Mesendoderm (in vitro differentiated cells): ENCODE measurements around the gene TUBB2B.

ENCODE experiments used
- DNase-seq: peaks from one replicate; pipeline ENCODE4 v3.0.0; 2013
- H2AK5ac ChIP-seq: 2 replicates; pipeline ENCODE4 v1.6.1; 2013; ENCODE audit warnings: low read length, inconsistent platforms
- H2BK120ac ChIP-seq: 2 replicates; pipeline ENCODE4 v1.6.1; 2013; ENCODE audit warnings: low read depth, mild to moderate bottlenecking, low read length, moderate library complexity, mixed read lengths
- H2BK15ac ChIP-seq: replicated peaks from 2 replicates; pipeline ENCODE4 v1.6.1; 2013; ENCODE audit warnings: low read depth, mild to moderate bottlenecking, moderate library complexity
- H2BK5ac ChIP-seq: 2 replicates; pipeline ENCODE4 v1.6.1; 2013; ENCODE audit warnings: low read length, inconsistent platforms
- H3K18ac ChIP-seq: 2 replicates; pipeline ENCODE4 v1.6.1; 2013; ENCODE audit warnings: mild to moderate bottlenecking, low read length, mixed read lengths
- H3K23ac ChIP-seq: one replicate; pipeline ENCODE4 v1.6.1; 2013; ENCODE audit warnings: low read length
- H3K27ac ChIP-seq: 2 replicates; pipeline ENCODE4 v1.5.1; 2013; ENCODE audit warnings: low read depth, mild to moderate bottlenecking, inconsistent platforms, low read length, moderate library complexity
- H3K27me3 ChIP-seq: 2 replicates; pipeline ENCODE4 v1.6.1; 2013; ENCODE audit warnings: low read length, control low read depth, mild to moderate bottlenecking, inconsistent platforms; ENCODE audit not compliant: insufficient read depth, poor library complexity
- H3K36me3 ChIP-seq: 2 replicates; pipeline ENCODE4 v1.6.1; 2013; ENCODE audit warnings: low read length, inconsistent platforms; ENCODE audit not compliant: control insufficient read depth, insufficient read depth
- H3K4ac ChIP-seq: one replicate; pipeline ENCODE4 v1.6.1; 2013; ENCODE audit warnings: low read depth, mild to moderate bottlenecking, low read length, moderate library complexity
- H3K4me1 ChIP-seq: 2 replicates; pipeline ENCODE4 v1.6.1; 2013; ENCODE audit warnings: low read depth, low read length, inconsistent platforms; ENCODE audit not compliant: control insufficient read depth
- H3K4me2 ChIP-seq: 2 replicates; pipeline ENCODE4 v1.6.1; 2013; ENCODE audit warnings: low read length
- H3K4me3 ChIP-seq: 2 replicates; pipeline ENCODE4 v1.5.1; 2013; ENCODE audit warnings: mild to moderate bottlenecking, low read length
- H3K56ac ChIP-seq: one replicate; pipeline ENCODE4 v1.6.1; 2013; ENCODE audit warnings: low read length
- H3K79me1 ChIP-seq: 2 replicates; pipeline ENCODE4 v1.6.1; 2013; ENCODE audit warnings: low read length, inconsistent platforms
- H3K79me2 ChIP-seq: 2 replicates; pipeline ENCODE4 v1.6.1; 2013; ENCODE audit warnings: mild to moderate bottlenecking, low read length; ENCODE audit not compliant: control insufficient read depth, insufficient read depth
- H3K9ac ChIP-seq: 2 replicates; pipeline ENCODE4 v1.6.1; 2013; ENCODE audit warnings: low read length, inconsistent platforms
- H4K5ac ChIP-seq: one replicate; pipeline ENCODE4 v1.6.1; 2013; ENCODE audit warnings: low read length
- H4K8ac ChIP-seq: one replicate; pipeline ENCODE4 v1.6.1; 2013; ENCODE audit warnings: low read depth, mild to moderate bottlenecking, control low read depth, low read length, moderate library complexity
- WGBS: extraction: QIAGEN DNeasy Blood & Tissue Kit; methylation state at CpG from one replicate; pipeline ENCODE4 v1.1.7; 2013; ENCODE audit warnings: low lambda C conversion rate, missing lambda C conversion rate; ENCODE audit not compliant: insufficient coverage; ENCODE audit errors: extremely low coverage; 5-methylcytosine and 5-hydroxymethylcytosine counted together

TUBB2B gene

GRCh38 chr6:3226481-3227362 lies 731 bp downstream of the TUBB2B start:
- Histone ChIP-seq H3K36me3 (peaks cover 2% of the 10 kb centered on the region), H2BK5ac (peak overlapping the region; percentile 54), H3K4ac (peak overlapping the region; percentile 26), H4K8ac (no peak overlapping the region), H3K23ac (peak overlapping the region; percentile 91), H4K5ac (no peak overlapping the region), H3K18ac (peak overlapping the region; percentile 34), H2BK15ac (no peak overlapping the region), H2BK120ac (no peak overlapping the region), H2AK5ac (no peak overlapping the region), H3K4me2 (peak overlapping the region; percentile 96), H3K56ac (peak overlapping the region; percentile 99), H3K27me3 (no peaks in the 10 kb centered on the region), H3K4me1 (no peaks in the 10 kb centered on the region), H3K27ac (peak overlapping the region; percentile 79), H3K79me1 (no peaks in the 10 kb centered on the region), H3K9ac (peak overlapping the region; percentile 99), H3K79me2 (peaks cover 22% of the 10 kb centered on the region), H3K4me3 (peak overlapping the region; percentile 97)
- DNase-seq = peak; percentile 81
- whole genome bisulfite sequencing = no CpG with 5 or more reads among the region's 54 CpGs

GRCh38 chr6:3226042-3226441 lies 1.4 kb downstream of the TUBB2B start:
- Histone ChIP-seq H4K8ac (no peak overlapping the region), H2BK15ac (no peak overlapping the region), H3K79me1 (no peaks in the 10 kb centered on the region), H3K4me2 (peak overlapping the region; percentile 96), H3K9ac (peak overlapping the region; percentile 99), H4K5ac (no peak overlapping the region), H2BK120ac (no peak overlapping the region), H3K56ac (peak overlapping the region; percentile 99), H3K18ac (no peak overlapping the region), H3K27ac (no peak overlapping the region), H3K4me3 (peak overlapping the region; percentile 97), H3K36me3 (peaks cover 2% of the 10 kb centered on the region), H3K23ac (peak overlapping the region; percentile 4), H3K4me1 (no peaks in the 10 kb centered on the region), H2AK5ac (no peak overlapping the region), H2BK5ac (no peak overlapping the region), H3K27me3 (no peaks in the 10 kb centered on the region), H3K4ac (no peak overlapping the region), H3K79me2 (peaks cover 22% of the 10 kb centered on the region)
- no peak for DNase-seq
- no CpG with 5 or more reads among the region's 10 CpGs for WGBS

GRCh38 chr6:3222506-3223038 lies 4.9 kb downstream of the TUBB2B start:
- no peak for DNase-seq

GRCh38 chr6:3221578-3221977 lies 5.9 kb downstream of the TUBB2B start:
- DNase-seq = no peak
- H3K79me2 ChIP-seq = peaks cover 13% of the 10 kb centered on the region
- H3K27ac ChIP-seq = no peak overlapping the region
- H4K5ac ChIP-seq = no peak overlapping the region
- no peak overlapping the region for H4K8ac ChIP-seq
- H3K23ac ChIP-seq = no peak overlapping the region
- no peaks in the 10 kb centered on the region for H3K79me1 ChIP-seq
- WGBS = no CpG with 5 or more reads among the region's 4 CpGs
- no peak overlapping the region for H3K56ac ChIP-seq
- no peak overlapping the region for H3K18ac ChIP-seq
- no peaks in the 10 kb centered on the region for H3K27me3 ChIP-seq
- no peak overlapping the region for H3K4ac ChIP-seq
- no peak overlapping the region for H2BK120ac ChIP-seq
- no peak overlapping the region for H2BK15ac ChIP-seq
- no peak overlapping the region for H3K9ac ChIP-seq
- no peak overlapping the region for H3K4me2 ChIP-seq
- H2BK5ac ChIP-seq = no peak overlapping the region
- H3K36me3 ChIP-seq = peaks cover 2% of the 10 kb centered on the region
- H2AK5ac ChIP-seq = no peak overlapping the region
- H3K4me3 ChIP-seq = no peak overlapping the region
- no peaks in the 10 kb centered on the region for H3K4me1 ChIP-seq

More at GRCh38 chr6:3222506-3223038, 4.9 kb downstream of the TUBB2B start:
- Histone ChIP-seq H2BK5ac (no peak overlapping the region), H2BK120ac (no peak overlapping the region), H3K79me2 (peaks cover 22% of the 10 kb centered on the region), H3K27ac (no peak overlapping the region), H3K4me2 (no peak overlapping the region), H2BK15ac (no peak overlapping the region), H2AK5ac (no peak overlapping the region), H3K9ac (no peak overlapping the region), H4K5ac (no peak overlapping the region), H3K56ac (no peak overlapping the region), H3K4me3 (no peak overlapping the region), H3K18ac (no peak overlapping the region), H4K8ac (no peak overlapping the region), H3K79me1 (no peaks in the 10 kb centered on the region), H3K36me3 (peaks cover 2% of the 10 kb centered on the region), H3K27me3 (no peaks in the 10 kb centered on the region), H3K23ac (no peak overlapping the region), H3K4ac (no peak overlapping the region), H3K4me1 (no peaks in the 10 kb centered on the region)
- no CpG with 5 or more reads among the region's 4 CpGs for WGBS

GRCh38 chr6:3220366-3220765 lies 7.1 kb downstream of the TUBB2B start:
- no peaks in the 10 kb centered on the region for H3K79me1 ChIP-seq
- no peaks in the 10 kb centered on the region for H3K4me1 ChIP-seq
- no CpG with 5 or more reads among the region's 2 CpGs for WGBS
- no peak overlapping the region for H3K18ac ChIP-seq
- H4K8ac ChIP-seq = no peak overlapping the region
- no peak overlapping the region for H3K27ac ChIP-seq
- no peak overlapping the region for H3K56ac ChIP-seq
- no peak overlapping the region for H2AK5ac ChIP-seq
- H3K79me2 ChIP-seq = peaks cover 3% of the 10 kb centered on the region
- no peak overlapping the region for H2BK15ac ChIP-seq
- no peak overlapping the region for H3K4me2 ChIP-seq
- no peaks in the 10 kb centered on the region for H3K27me3 ChIP-seq
- H3K4me3 ChIP-seq = no peak overlapping the region
- peaks cover 2% of the 10 kb centered on the region for H3K36me3 ChIP-seq
- H3K23ac ChIP-seq = no peak overlapping the region
- no peak overlapping the region for H4K5ac ChIP-seq
- no peak overlapping the region for H3K4ac ChIP-seq
- no peak overlapping the region for H2BK120ac ChIP-seq
- DNase-seq = no peak
- no peak overlapping the region for H3K9ac ChIP-seq
- H2BK5ac ChIP-seq = no peak overlapping the region
